Suppressor macrophage treated with lipopolysaccharide for 1 hour (primary cell): Measurements from ENCODE around the gene JAKMIP1.
"Not testable (repeated sequence)": the region's sequence is repeated elsewhere in the genome, so short reads cannot be mapped to it uniquely, and the experiment has no call there.

ENCODE experiments used
- DNase-seq, 3 donors: peaks; one replicate each; pipeline ENCODE4 v3.0.0-alpha.2; 2020 to 2022

Gene JAKMIP1

GRCh38 chr4:6029254-6029653, 171.1 kb downstream of the JAKMIP1 start:
- DNase-seq = no peak

GRCh38 chr4:6028168-6028567, 172.2 kb downstream of the JAKMIP1 start:
- DNase-seq = no peak

- no peak for DNase-seq
Observed at GRCh38 chr4:6027392-6027791, 173.0 kb downstream of the JAKMIP1 start.

GRCh38 chr4:6024313-6024960, 175.9 kb downstream of the JAKMIP1 start:
- no peak for DNase-seq

GRCh38 chr4:6023731-6024130, 176.6 kb downstream of the JAKMIP1 start:
- no peak for DNase-seq

GRCh38 chr4:6022607-6023288, 177.6 kb downstream of the JAKMIP1 start:
- DNase-seq = no peak

GRCh38 chr4:6021831-6022606, 178.3 kb downstream of the JAKMIP1 start:
- no peak for DNase-seq

- no peak for DNase-seq
Observed at GRCh38 chr4:6020613-6021012, 179.7 kb downstream of the JAKMIP1 start.

GRCh38 chr4:6019316-6020263, 180.8 kb downstream of the JAKMIP1 start:
- peak; percentile 65 to 77 (median 72) for DNase-seq

- DNase-seq = no peak
Observed at GRCh38 chr4:6018331-6018730, 182.0 kb downstream of the JAKMIP1 start, which contains the start of gene C4orf50. Gene C4orf50 (minus strand): TSS chr4:6018431.

- DNase-seq = no peak
Observed at GRCh38 chr4:6017800-6018199, 182.5 kb downstream of the JAKMIP1 start.

- DNase-seq = no peak
Observed at GRCh38 chr4:6017030-6017429, 183.3 kb downstream of the JAKMIP1 start.

- no peak for DNase-seq
Observed at GRCh38 chr4:6013564-6013963, 186.8 kb downstream of the JAKMIP1 start.

GRCh38 chr4:6012200-6012599, 188.1 kb downstream of the JAKMIP1 start:
- DNase-seq = no peak

- no peak for DNase-seq
Observed at GRCh38 chr4:6011686-6012085, 188.7 kb downstream of the JAKMIP1 start.

- DNase-seq = no peak
Observed at GRCh38 chr4:6011271-6011671, 189.1 kb downstream of the JAKMIP1 start.

GRCh38 chr4:6010789-6011188, 189.6 kb downstream of the JAKMIP1 start:
- no peak for DNase-seq

GRCh38 chr4:6009452-6009851, 190.9 kb downstream of the JAKMIP1 start:
- DNase-seq = no peak

- DNase-seq = no peak
Observed at GRCh38 chr4:6008766-6009385, 191.5 kb downstream of the JAKMIP1 start.

- DNase-seq = peak in 1 of 3 donors; percentile 11
Observed at GRCh38 chr4:6008092-6008551, 192.2 kb downstream of the JAKMIP1 start.

GRCh38 chr4:6005175-6005574, 195.2 kb downstream of the JAKMIP1 start:
- no peak for DNase-seq

- DNase-seq = not testable (repeated sequence)
Observed at GRCh38 chr4:6003485-6003884, 196.9 kb downstream of the JAKMIP1 start.
